Lower lobe of right lung (tissue), 2 donors: ENCODE results near the gene LRRC1. TPM values are rescaled to one million over a fixed set of nuclear protein-coding genes. Genes with fewer than 3 reads are reported as not detected.

Source experiments
- ATAC-seq, 2 donors: fragments of 200-7000 bp; cut with Tn5 transposase; one replicate each; pipeline ENCODE4 v1.9.1; 2020 to 2022; ENCODE audit warnings: mild to moderate bottlenecking in 2 of 2, moderate library complexity in 2 of 2
- DNase-seq: peaks from one replicate; pipeline ENCODE4 v3.0.0-alpha.2; 2020
- H3K27ac ChIP-seq: fragments of 200-600 bp; one replicate; pipeline ENCODE4 v1.8.0; 2022
- H3K27me3 ChIP-seq: fragments of 200-600 bp; one replicate; pipeline ENCODE4 v1.8.0; 2022; ENCODE audit warnings: low read depth
- H3K36me3 ChIP-seq: fragments of 200-600 bp; one replicate; pipeline ENCODE4 v1.8.0; 2022; ENCODE audit warnings: mild to moderate bottlenecking
- H3K4me1 ChIP-seq: fragments of 200-600 bp; one replicate; pipeline ENCODE4 v1.8.0; 2022
- H3K4me3 ChIP-seq: fragments of 200-600 bp; one replicate; pipeline ENCODE4 v1.8.0; 2022; ENCODE audit warnings: mild to moderate bottlenecking
- H3K9me3 ChIP-seq: fragments of 200-600 bp; one replicate; pipeline ENCODE4 v1.8.0; 2022
- intact Hi-C: fragments of 100-400 bp; cut with DNase I; formaldehyde crosslinking; loops from one replicate; pipeline ENCODE4 v1.11.0; 2022
- total RNA-seq: library from RNA; stranded (reverse); fragmentation: NEBNext Ultra II Directional; extraction: Animal tissue kit (Norgen Biotek cat#: 25700); gene quantifications from one replicate; pipeline ENCODE4 v1.2.1, GENCODE V29; 2021
- TF ChIP-seq, protein P1 (sequence below): fragments of 200-600 bp; IDR thresholded peaks from one replicate; pipeline ENCODE4 v1.8.0; 2022; ENCODE audit warnings: antibody characterized with exemption, mild to moderate bottlenecking
- donor health status: DM: no; HTN: yes; CAD: no; lungs with severe emphysema.

LRRC1 gene
- total RNA-seq, 1 donor from 2014 or later: 13.4 TPM

- intact Hi-C loops: no loop called here
- ATAC-seq (no peak), DNase-seq (no peak)
- H3K9me3 ChIP-seq: no peaks in the 10 kb centered on the region
- H3K4me3 ChIP-seq: no peak overlapping the region
- TF ChIP-seq, protein P1, sequence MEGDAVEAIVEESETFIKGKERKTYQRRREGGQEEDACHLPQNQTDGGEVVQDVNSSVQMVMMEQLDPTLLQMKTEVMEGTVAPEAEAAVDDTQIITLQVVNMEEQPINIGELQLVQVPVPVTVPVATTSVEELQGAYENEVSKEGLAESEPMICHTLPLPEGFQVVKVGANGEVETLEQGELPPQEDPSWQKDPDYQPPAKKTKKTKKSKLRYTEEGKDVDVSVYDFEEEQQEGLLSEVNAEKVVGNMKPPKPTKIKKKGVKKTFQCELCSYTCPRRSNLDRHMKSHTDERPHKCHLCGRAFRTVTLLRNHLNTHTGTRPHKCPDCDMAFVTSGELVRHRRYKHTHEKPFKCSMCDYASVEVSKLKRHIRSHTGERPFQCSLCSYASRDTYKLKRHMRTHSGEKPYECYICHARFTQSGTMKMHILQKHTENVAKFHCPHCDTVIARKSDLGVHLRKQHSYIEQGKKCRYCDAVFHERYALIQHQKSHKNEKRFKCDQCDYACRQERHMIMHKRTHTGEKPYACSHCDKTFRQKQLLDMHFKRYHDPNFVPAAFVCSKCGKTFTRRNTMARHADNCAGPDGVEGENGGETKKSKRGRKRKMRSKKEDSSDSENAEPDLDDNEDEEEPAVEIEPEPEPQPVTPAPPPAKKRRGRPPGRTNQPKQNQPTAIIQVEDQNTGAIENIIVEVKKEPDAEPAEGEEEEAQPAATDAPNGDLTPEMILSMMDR: no peak
- no peaks in the 10 kb centered on the region for H3K36me3 ChIP-seq
- H3K27ac ChIP-seq: no peak overlapping the region
- H3K27me3 ChIP-seq: no peaks in the 10 kb centered on the region
- H3K4me1 ChIP-seq: peaks cover 7% of the 10 kb centered on the region
These were observed 135.5 kb downstream of the LRRC1 start for GRCh38 chr6:53930330-53930729.

- Histone ChIP-seq H3K9me3 (no peaks in the 10 kb centered on the region), H3K4me1 (peaks cover 7% of the 10 kb centered on the region), H3K36me3 (no peaks in the 10 kb centered on the region), H3K27me3 (no peaks in the 10 kb centered on the region), H3K27ac (no peak overlapping the region), H3K4me3 (no peak overlapping the region)
- no peak for ATAC-seq
- TF ChIP-seq, protein P1: no peak
- intact Hi-C loops: no loop called here
- no peak for DNase-seq
These were observed 136.3 kb downstream of the LRRC1 start for GRCh38 chr6:53931086-53931485.

DNA sequence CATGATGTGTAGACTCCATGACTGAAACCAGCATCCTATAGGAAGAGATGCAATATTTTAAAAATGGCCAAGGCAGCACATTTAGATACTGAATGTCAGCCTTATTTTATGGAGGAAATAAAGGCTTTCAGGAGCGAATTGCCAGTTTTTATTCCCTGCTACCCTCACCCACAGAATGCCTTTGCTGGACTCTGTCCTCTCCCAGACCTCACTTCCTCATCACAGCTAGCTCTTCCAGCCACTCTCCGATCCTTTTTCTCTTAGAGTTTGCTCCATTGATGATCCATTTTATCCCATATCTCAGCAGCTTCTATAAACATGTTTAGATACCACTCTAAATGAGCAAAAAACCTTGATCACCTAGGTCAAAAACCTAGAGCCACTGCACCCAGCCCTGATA is 137.7 kb downstream of the LRRC1 start:
- intact Hi-C loops: no loop called here
- Histone ChIP-seq H3K4me3 (no peak overlapping the region), H3K36me3 (no peaks in the 10 kb centered on the region), H3K4me1 (no peaks in the 10 kb centered on the region), H3K27me3 (no peaks in the 10 kb centered on the region), H3K27ac (no peak overlapping the region), H3K9me3 (no peaks in the 10 kb centered on the region)
- no peak for DNase-seq
- TF ChIP-seq, protein P1: no peak
- no peak for ATAC-seq

- no peak overlapping the region for H3K27ac ChIP-seq
- no peaks in the 10 kb centered on the region for H3K27me3 ChIP-seq
- intact Hi-C loops: no loop called here
- DNase-seq (no peak), ATAC-seq (no peak)
- no peaks in the 10 kb centered on the region for H3K36me3 ChIP-seq
- H3K4me3 ChIP-seq: no peak overlapping the region
- H3K4me1 ChIP-seq: no peaks in the 10 kb centered on the region
- H3K9me3 ChIP-seq: no peaks in the 10 kb centered on the region
- TF ChIP-seq, protein P1: no peak
These were observed 139.2 kb downstream of the LRRC1 start for GRCh38 chr6:53934023-53934422.

DNA sequence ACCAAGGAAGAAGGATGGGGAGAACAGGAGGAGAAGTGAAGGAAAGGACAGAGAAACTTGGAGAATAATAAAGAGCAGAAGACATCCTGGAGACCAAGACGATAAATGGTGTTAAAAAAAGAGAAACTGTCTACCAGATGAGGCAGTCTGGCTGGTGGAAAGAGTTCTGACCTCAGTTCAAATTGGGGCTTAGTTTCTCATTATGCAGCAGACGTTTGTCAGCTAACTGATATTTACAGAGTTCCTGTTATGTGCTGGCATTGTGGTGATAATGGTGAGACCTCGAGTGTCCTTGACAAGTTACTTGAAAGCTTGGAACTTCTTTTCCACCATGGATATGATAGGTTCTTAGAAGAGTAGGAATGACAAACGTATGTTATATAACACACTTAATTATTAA is 142.7 kb downstream of the LRRC1 start:
- no peaks in the 10 kb centered on the region for H3K36me3 ChIP-seq
- no peak for DNase-seq
- no peaks in the 10 kb centered on the region for H3K9me3 ChIP-seq
- TF ChIP-seq, protein P1: no peak
- intact Hi-C loops: no loop called here
- no peak overlapping the region for H3K27ac ChIP-seq
- H3K4me3 ChIP-seq: no peak overlapping the region
- H3K4me1 ChIP-seq: no peaks in the 10 kb centered on the region
- H3K27me3 ChIP-seq: no peaks in the 10 kb centered on the region
- no peak for ATAC-seq

DNA sequence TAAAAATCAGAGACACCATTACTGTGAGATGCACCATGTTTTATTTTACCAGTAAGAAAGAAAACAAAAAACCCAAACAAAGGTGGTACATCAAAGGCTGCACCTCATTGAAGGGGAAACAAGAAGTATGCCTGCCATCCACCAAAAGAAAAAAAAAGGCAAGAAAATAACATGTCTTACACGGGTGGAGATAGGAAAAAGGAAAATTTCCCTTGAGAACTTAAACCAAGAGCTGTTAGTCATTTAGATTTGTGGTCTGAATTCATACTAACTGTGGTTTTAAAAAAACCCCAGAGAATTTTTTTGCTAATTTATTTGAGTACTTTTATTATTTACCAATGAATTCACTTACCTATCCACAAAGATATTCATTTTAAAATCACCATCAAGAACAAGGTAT is 144.0 kb downstream of the LRRC1 start:
- Histone ChIP-seq H3K27me3 (no peaks in the 10 kb centered on the region), H3K4me3 (no peak overlapping the region), H3K27ac (no peak overlapping the region), H3K9me3 (no peaks in the 10 kb centered on the region), H3K4me1 (peaks cover 4% of the 10 kb centered on the region), H3K36me3 (no peaks in the 10 kb centered on the region)
- DNase-seq: no peak
- intact Hi-C loops: no loop called here
- no peak for ATAC-seq
- TF ChIP-seq, protein P1: no peak
